MCF 10A (cell line): Measurements from ENCODE around the gene SLC4A3. TPM values are rescaled to one million over a fixed set of nuclear protein-coding genes. Genes with fewer than 3 reads are reported as not detected.

Source experiments
- BruUV-seq: library from RNA; stranded (reverse); fragments of 400-500 nt; replicated peaks from 2 replicates; lab custom pipeline; 2021; lab: Mats Ljungman, UMichigan
- CTCF ChIA-PET: fragments of 300-600 bp; sonication (Branson Sonifier 250); formaldehyde crosslinking; extraction: SDS; loops from one replicate; lab custom pipeline; 2021; ENCODE audit warnings: antibody characterized with exemption, inconsistent platforms; lab: Yijun Ruan, JAX
- POLR2A ChIA-PET: fragments of 300-600, 350-650 bp; sonication (Branson Sonifier 250); formaldehyde crosslinking; extraction: SDS; loops from one replicate; lab custom pipeline; 2020; ENCODE audit warnings: antibody characterized with exemption, inconsistent platforms; lab: Yijun Ruan, JAX
- DNase-seq: peaks from one replicate; pipeline ENCODE4 v3.0.0-alpha.2; 2018; ENCODE audit not compliant: unreplicated experiment
- H3K27ac Mint-ChIP-seq: one replicate; pipeline ENCODE4 v1.8.0; 2022; ENCODE audit warnings: mild to moderate bottlenecking, low read depth, mixed read lengths; ENCODE audit not compliant: unreplicated experiment
- H3K27me3 Mint-ChIP-seq: one replicate; pipeline ENCODE4 v1.8.0; 2022; ENCODE audit warnings: mixed read lengths; ENCODE audit not compliant: insufficient read depth, unreplicated experiment
- H3K36me3 Mint-ChIP-seq: one replicate; pipeline ENCODE4 v1.8.0; 2022; ENCODE audit warnings: mild to moderate bottlenecking, moderate library complexity, mixed read lengths; ENCODE audit not compliant: insufficient read depth, unreplicated experiment
- H3K4me1 Mint-ChIP-seq: one replicate; pipeline ENCODE4 v1.8.0; 2022; ENCODE audit warnings: mixed read lengths; ENCODE audit not compliant: insufficient read depth, unreplicated experiment
- H3K4me3 Mint-ChIP-seq: one replicate; pipeline ENCODE4 v1.8.0; 2022; ENCODE audit warnings: mild to moderate bottlenecking, moderate library complexity, mixed read lengths; ENCODE audit not compliant: unreplicated experiment
- H3K9me3 Mint-ChIP-seq: one replicate; pipeline ENCODE4 v1.8.0; 2022; ENCODE audit warnings: mixed read lengths; ENCODE audit not compliant: unreplicated experiment
- intact Hi-C: fragments of 100-400 bp; cut with micrococcal nuclease; formaldehyde crosslinking; loops from 2 replicates; pipeline ENCODE4 v1.14.1; 2022
- total RNA-seq: library from RNA; stranded (reverse); gene quantifications from 2 replicates; pipeline ENCODE4 v1.2.3, GENCODE V29; 2022
- TF ChIP-seq, protein P1 (sequence below): fragments of 200-600 bp; IDR thresholded peaks from one replicate; pipeline ENCODE4 v1.8.0; 2022; ENCODE audit warnings: antibody characterized with exemption, mild to moderate bottlenecking; ENCODE audit not compliant: unreplicated experiment

Gene SLC4A3
- total RNA-seq, 1 experiment from 2014 or later, result 4.7 TPM

DNA sequence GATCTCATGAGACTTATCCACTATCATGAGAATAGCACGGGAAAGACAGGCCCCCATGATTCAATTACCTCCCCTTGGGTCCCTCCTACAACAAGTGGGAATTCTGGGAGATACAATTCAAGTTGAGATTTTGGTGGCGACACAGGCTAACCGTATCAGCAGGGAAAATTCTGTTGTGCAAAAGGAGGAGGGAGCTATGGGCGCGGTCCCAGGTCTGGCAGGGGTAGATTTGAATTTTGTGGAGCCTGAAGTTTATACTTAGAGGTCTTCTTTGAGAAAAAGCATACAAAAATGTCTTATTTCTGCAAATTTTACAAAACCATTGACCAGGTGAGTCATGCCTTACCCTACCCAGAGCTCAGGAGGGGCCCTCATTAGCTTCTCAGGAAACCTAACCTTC is 36.6 kb downstream of the SLC4A3 start:
- ChIA-PET POLR2A (interaction anchor here (0.6 kb wide), 1 partner anchor 10 kb away, joined by 3 read pairs; no protein-coding TSS in a partner anchor), CTCF (interaction anchor here (2.0 kb wide), 1 partner anchor 21 kb away, joined by 7 read pairs; no protein-coding TSS in a partner anchor)
- H3K4me1 Mint-ChIP-seq, result no peaks in the 10 kb centered on the region
- no peaks in the 10 kb centered on the region for H3K27me3 Mint-ChIP-seq
- intact Hi-C loops, result no loop called here
- H3K36me3 Mint-ChIP-seq, result no peaks in the 10 kb centered on the region
- DNase-seq, result no peak
- no peak overlapping the region for H3K4me3 Mint-ChIP-seq
- BruUV-seq, result no TSS peak
- peaks cover 29% of the 10 kb centered on the region for H3K9me3 Mint-ChIP-seq
- TF ChIP-seq, protein P1, sequence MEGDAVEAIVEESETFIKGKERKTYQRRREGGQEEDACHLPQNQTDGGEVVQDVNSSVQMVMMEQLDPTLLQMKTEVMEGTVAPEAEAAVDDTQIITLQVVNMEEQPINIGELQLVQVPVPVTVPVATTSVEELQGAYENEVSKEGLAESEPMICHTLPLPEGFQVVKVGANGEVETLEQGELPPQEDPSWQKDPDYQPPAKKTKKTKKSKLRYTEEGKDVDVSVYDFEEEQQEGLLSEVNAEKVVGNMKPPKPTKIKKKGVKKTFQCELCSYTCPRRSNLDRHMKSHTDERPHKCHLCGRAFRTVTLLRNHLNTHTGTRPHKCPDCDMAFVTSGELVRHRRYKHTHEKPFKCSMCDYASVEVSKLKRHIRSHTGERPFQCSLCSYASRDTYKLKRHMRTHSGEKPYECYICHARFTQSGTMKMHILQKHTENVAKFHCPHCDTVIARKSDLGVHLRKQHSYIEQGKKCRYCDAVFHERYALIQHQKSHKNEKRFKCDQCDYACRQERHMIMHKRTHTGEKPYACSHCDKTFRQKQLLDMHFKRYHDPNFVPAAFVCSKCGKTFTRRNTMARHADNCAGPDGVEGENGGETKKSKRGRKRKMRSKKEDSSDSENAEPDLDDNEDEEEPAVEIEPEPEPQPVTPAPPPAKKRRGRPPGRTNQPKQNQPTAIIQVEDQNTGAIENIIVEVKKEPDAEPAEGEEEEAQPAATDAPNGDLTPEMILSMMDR, result no peak
- H3K27ac Mint-ChIP-seq, result no peak overlapping the region

DNA sequence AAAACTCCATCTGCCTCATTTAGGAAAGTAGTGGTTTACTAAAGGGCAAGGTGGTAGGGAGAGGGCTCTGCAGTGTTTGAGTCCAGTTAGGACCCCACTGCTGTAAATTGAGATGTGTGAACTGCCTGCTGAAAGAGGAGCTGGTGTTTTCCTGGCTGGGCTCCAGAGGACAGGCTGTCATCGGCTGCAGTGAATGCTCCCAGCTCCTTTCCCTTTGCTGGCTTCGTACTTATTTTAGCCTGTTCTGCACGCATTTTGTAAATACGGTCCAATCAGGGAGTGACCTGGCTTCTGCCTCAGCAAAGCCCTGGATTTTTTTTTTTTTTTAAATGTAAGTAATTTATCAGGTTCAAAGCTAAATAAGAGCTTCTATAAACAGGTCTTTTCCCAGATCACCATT is 37.5 kb downstream of the SLC4A3 start:
- H3K27ac Mint-ChIP-seq, result no peak overlapping the region

DNA sequence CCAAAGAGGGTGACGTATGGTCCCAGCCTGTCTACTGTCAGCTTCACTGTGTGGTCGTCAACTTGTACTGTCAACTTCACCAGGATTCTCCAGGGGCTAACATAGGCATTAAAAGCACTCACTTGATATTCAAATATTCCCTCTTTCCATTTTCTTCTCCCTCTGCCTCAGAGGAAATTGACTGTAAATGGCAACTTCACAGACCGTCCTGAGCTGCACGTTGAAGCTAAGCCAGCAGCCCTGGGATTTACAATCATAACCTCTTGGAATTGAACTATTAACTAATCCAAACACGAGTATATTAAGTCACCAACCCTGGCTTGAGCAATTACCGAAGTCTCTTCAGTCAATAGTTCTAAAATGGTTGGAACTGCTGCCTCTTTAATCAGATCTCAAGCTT is 38.5 kb downstream of the SLC4A3 start:
- no peak overlapping the region for H3K4me3 Mint-ChIP-seq
- TF ChIP-seq, protein P1, result no peak
- no peaks in the 10 kb centered on the region for H3K4me1 Mint-ChIP-seq
- peaks cover 19% of the 10 kb centered on the region for H3K9me3 Mint-ChIP-seq
- ChIA-PET POLR2A (interaction anchor here (0.7 kb wide), 1 partner anchor 9 kb away, joined by 3 read pairs; no protein-coding TSS in a partner anchor), CTCF (interaction anchor here (2.0 kb wide), 1 partner anchor 23 kb away, joined by 7 read pairs; no protein-coding TSS in a partner anchor)
- no peak for DNase-seq
- BruUV-seq, result no TSS peak
- no peak overlapping the region for H3K27ac Mint-ChIP-seq
- intact Hi-C loops, result no loop called here
- no peaks in the 10 kb centered on the region for H3K36me3 Mint-ChIP-seq
- peaks cover 9% of the 10 kb centered on the region for H3K27me3 Mint-ChIP-seq

More for the DNA sequence above, 37.5 kb downstream of the SLC4A3 start:
- intact Hi-C loops, result no loop called here
- CTCF ChIA-PET, result interaction anchor here (0.6 to 2.0 kb wide), 4 partner anchors 22 to 510 kb away, joined by 3 to 7 read pairs (median 3); no protein-coding TSS in a partner anchor
- TF ChIP-seq, protein P1, result no peak
- no peaks in the 10 kb centered on the region for H3K36me3 Mint-ChIP-seq
- POLR2A ChIA-PET, result interaction anchor here (0.7 to 0.8 kb wide), 2 partner anchors 10 kb away, joined by 3 read pairs; no protein-coding TSS in a partner anchor
- H3K27me3 Mint-ChIP-seq, result no peaks in the 10 kb centered on the region
- no peaks in the 10 kb centered on the region for H3K4me1 Mint-ChIP-seq
- no TSS peak for BruUV-seq
- H3K9me3 Mint-ChIP-seq, result peaks cover 29% of the 10 kb centered on the region
- H3K4me3 Mint-ChIP-seq, result no peak overlapping the region
- no peak for DNase-seq

DNA sequence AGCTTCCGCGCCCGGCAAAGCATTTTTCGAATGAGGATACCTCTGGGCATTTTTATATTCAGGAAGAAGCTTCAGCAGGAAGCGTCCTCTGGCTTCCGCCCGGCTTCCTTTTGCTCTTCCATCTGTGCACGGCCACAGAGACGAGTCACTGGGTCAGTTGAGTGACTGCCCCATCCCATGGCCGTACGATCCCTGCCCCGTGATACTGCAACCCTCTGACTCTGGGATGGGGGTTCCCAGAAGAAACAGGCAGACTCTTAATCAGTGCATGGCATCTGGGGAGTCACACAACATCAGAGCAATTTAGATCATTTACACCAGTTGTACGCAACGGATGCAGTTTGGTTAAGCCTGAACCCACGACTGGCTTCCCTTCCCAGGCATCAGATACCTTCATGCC is 40.9 kb downstream of the SLC4A3 start:
- POLR2A ChIA-PET, result interaction anchor here (0.6 to 0.9 kb wide), 2 partner anchors 15 to 17 kb away, joined by 3 to 4 read pairs; no protein-coding TSS in a partner anchor
- intact Hi-C loops, result no loop called here
- H3K27me3 Mint-ChIP-seq, result peaks cover 22% of the 10 kb centered on the region
- no peaks in the 10 kb centered on the region for H3K9me3 Mint-ChIP-seq
- H3K36me3 Mint-ChIP-seq, result no peaks in the 10 kb centered on the region
- no peak overlapping the region for H3K27ac Mint-ChIP-seq
- TF ChIP-seq, protein P1, result no peak
- BruUV-seq, result no TSS peak
- no peak overlapping the region for H3K4me3 Mint-ChIP-seq
- no peak for DNase-seq
- no peaks in the 10 kb centered on the region for H3K4me1 Mint-ChIP-seq
- CTCF ChIA-PET, result interaction anchor here (0.8 kb wide), 1 partner anchor 21 kb away, joined by 3 read pairs; no protein-coding TSS in a partner anchor
